ENCODE results near the gene CKMT2.

Gene CKMT2

DNA sequence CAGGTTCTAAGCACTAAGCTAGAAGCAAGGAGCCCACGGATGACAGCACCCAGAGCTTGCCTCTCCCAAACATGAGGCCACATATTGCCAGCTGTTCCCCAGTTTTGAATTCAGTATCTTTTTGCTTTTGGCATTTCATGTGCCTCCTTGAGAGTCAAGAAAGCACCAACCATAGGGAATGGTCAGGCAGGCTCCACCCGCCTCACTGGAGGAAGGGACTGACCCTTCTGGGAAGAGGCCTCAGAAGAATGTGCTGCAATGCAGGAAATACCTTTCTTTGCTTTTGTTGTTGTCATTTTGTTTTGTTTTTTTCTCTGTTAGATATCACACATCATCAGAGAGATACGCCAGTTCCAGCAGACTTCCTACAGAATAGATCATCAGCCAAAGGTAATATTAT, 13.7 kb upstream of the CKMT2 start:
- no peak for DNase-seq

DNA sequence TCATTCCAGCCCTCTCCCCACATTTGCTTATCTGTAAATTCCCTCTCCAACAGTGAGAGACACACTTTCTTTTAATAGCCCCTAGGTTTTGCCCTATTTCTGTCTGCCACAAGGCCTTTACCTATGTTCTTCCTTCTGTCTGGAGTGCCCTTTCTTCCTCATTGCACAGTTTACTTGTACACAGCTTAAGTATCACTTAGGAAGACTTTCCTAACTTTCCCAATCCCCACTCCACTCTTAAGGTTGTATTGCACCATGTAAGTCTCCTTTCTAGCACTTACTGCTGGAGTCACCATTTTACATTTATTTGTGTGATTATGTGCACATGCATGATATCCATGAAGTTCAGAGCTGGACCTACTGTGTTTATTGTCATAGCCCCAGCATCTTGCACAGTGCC, 10.8 kb upstream of the CKMT2 start:
- DNase-seq, result no peak

DNA sequence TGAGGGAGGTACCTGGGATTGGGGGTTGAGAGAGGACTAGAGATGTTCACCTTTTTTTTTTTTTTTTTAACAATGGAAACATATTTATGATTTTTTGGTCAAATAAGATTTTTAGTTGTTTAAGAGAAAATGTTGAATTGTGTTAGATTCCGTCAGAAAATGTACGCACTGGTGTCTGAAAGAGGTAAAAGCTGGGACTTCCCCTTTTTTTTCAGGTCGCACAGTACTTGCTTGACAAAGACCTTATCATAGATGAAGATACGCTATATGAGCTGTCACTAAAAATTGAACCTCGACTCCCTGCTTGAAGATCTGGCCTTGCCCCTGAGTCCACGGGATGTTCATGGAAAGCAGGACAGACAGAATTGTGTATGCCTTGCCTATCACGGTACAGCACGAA, 7.7 kb upstream of the CKMT2 start:
- DNase-seq, result no peak

DNA sequence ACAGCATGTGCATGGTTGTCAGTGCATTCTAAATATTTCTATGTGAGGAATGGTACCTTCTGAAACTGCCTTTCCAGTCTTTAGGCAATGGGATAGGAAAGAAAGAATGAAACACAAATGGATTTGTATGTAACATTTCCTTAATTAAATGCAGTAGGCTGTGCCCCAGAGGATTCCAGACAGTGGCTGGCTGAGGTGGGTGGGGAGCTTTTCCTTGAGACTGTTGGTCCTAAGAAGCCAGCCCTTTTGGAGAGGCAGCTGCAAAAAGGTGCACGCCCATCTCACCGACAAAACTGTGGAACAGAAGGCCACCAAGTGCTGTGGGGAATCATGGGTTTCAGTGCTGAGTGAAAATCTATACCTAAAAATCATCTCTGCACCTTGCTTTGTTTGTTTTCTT, 6.8 kb upstream of the CKMT2 start:
- no peak for DNase-seq

DNA sequence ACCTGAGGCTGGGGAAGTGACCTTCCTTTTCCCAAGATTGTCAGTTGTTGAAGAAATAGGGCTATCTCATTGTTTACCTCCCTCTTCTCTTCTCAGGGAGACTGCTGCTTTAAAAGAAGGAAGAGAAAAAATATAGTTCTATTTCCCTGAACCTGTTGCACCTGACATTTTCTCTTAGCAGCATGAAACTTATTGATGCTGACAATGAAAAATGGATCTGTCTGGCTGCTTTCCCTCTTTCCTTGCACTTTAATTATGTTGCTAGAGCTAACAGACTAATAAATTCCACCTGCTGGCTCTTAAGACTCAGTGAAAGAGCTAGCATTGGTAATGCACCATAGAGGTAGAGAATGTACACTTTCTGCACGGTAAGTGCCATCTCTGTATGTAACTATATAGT, 6.2 kb upstream of the CKMT2 start:
- DNase-seq, result no peak

DNA sequence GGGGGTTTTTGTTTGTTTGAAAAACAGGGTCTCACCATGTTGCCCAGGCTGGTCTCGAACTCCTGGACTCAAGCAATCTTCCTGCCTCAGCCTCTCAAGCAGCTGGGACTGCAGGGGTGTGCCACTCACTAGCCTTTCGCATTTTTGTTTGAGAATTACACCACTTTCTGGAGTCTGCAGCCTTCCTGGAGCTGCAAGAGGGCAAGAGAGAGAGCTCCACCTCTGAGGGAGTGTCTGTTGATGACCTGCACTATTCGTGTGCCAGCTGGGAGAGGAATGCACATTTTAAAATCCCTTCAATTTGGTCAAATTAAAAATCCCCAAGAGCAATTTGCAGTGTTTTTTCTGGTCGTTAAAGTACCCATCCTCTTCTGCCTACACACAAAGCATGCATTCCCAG, 5.0 kb upstream of the CKMT2 start:
- no peak for DNase-seq

DNA sequence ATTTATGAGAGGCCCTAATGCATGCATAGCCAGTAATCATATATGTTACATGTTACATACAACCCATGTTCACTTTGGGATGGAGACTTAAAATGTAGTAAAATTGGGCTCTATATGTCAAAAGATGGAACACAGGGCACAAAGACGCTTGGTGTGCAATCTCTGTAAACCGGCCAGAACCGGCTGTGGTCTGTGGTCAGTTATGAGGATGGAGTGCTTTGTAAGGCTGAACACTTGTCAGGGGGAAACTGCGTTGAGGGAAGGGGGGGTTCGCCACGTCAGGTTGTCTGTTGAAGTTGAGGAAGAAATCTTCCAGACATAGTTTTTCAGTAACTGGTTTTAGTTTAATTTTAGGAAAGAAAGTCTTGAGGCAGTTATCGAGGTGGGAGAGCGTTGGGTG, 2.7 kb upstream of the CKMT2 start:
- DNase-seq, result no peak

DNA sequence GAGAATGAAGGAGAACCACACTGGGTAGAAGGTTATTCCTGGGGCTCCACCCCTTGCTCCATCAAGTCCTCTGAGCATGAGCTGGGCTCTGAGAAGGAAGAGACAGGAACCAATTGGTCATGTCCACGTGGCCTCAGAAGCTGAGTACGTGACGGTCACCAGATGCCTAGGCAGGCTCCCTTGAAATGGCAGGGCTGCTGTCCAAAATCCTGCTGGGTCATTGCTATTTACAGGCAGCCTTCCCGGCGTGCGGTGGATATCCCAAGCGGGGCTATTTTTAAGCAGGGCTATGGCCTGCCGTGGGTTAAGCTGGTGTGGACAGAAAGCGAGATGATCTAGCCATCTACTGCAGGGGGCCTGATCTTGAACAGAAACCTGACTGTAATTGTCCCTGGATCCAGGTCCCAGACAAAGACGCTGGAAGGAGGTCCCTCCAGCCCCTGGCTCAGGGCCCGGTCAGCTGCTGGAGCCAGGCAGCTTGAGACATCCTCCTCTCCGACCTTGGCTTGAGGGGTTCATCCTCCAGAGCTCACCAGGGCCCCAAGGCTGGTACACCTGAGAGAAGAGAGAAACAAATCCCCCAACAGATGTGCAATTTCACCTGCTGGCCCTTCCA, 550 bp upstream of the CKMT2 start:
- DNase-seq, result no peak

DNA sequence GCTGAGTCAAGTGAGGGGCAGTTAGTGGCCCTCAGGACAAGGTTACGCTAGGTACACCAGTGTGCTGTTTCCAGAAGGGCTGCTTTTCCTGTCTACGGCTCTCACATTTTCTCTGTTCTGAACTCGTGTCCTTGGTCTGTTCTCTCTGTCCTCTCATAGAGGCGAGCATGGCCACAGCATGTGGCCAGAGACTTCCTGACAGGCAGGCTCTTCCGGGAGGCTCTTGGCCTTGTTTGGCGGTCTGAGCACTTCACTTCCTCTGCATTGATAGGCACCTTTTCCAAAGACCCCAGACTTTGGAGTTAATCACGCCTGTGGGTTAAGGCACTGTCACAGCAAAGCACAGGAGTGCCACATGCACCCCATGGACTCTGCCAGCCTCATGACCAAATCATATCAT, 1.2 kb downstream of the CKMT2 start:
- DNase-seq, result no peak

DNA sequence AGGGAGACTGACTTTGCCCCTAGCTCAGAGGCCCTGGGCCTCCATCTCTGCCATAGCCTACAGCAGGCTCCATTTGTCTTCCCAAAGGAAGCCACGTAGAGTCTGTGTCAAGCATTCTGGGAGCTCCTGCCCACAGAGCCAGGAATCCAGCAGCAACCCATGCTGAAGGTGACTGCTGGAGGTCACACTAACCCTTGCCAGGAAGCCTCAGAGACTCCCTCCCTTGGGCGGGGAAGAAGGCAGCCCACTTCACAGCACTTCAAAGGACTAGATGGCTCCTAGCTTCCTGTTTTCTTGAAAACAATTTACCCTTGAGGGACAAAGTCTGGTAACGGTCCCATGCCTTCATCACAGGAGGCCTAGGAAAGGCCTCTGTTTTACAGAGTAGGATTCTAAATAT, 1.7 kb downstream of the CKMT2 start:
- DNase-seq, result no peak

DNA sequence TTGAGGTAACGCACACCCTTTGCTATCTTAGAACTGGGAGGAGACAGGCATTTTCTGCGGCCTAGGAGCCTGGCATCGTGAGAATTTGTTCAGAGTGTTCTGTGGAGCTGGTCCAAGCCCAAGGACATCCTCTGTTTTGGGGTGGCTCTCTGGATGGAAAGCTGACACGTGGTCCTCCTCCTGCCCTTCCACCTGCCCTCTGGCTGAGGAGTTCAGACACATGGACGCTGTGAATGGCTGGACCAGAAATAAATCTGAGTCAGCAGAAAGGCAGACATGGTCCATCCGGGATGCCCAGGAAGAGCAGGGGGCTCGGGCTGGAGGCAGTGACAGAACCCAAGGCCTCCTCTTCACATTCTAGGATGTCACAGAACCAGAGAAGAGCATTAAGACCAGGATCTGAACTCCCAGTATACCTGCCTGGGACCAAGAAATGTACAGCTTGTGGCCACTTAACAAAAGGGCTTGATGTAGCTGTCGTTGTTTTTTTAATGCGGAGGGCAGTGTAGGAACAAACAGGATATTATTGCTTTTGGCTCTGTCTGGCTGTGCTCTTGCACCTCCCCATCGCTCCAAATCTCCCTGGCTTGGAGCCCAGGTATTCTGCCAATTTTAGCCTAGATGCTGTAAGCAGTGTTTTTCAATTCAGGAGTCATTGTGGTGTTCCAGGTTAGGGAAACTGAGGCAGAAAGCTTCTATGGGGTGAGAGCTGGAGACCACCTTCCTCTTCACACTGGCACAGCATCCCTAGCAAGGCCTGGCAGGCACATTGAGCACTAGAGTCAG, 2.4 kb downstream of the CKMT2 start:
- no peak for DNase-seq

DNA sequence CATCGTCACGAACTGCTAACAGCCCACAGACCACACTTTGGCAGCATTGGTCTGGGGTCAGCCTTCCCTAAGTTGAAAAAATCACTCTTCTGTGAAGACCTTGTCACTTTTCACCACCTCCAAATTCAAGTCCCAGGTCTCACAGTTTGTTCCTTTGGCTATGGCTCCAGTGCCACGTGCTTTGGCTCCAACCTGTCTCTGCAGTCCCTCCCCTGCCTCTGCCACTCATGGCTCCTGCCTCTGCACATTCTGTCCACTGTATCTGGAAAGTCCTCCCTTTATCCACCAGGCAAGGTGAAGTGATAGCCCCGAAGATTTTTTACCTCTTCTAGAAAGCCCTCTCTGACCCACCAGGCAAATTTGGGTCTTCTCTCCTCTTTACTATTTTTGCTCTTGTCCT, 5.3 kb downstream of the CKMT2 start:
- no peak for DNase-seq

DNA sequence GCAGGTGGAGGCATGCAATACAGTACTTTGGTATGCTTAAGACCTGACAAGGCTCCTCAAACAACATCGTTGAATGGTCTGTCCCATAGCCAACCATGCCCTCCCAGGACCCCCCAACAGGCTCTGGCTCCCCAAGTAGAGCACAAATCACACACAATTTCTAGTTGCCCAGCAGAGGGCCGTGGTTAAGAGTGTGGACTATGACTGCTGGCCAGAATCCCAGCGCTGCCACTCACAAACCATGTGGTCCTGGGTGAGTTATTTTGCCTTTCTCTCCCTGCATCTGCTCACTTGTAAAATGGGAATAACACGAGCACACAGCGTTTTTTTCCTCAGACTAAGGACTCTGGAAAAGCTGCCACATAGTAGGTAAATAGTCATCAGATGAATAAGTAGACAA, 6.5 kb downstream of the CKMT2 start:
- no peak for DNase-seq

DNA sequence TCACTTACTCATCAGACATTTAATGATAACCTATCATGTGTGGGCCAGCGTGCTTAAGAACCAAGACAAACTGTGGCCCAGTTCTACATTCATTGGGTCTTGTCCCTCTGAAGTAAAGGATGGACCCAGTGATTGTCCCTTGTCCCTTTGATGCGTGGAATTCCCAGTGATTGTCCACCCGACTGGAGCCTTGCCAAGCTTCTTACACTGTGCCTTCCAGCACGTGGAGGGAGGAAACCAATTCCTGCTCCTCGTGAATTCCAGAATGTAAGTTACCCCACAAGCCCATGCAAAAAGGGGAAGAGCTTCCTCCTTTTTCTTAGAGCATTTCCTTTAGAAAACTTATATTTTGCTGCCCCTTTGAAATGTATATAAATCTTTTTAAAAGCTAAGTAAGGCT, 7.9 kb downstream of the CKMT2 start:
- no peak for DNase-seq

DNA sequence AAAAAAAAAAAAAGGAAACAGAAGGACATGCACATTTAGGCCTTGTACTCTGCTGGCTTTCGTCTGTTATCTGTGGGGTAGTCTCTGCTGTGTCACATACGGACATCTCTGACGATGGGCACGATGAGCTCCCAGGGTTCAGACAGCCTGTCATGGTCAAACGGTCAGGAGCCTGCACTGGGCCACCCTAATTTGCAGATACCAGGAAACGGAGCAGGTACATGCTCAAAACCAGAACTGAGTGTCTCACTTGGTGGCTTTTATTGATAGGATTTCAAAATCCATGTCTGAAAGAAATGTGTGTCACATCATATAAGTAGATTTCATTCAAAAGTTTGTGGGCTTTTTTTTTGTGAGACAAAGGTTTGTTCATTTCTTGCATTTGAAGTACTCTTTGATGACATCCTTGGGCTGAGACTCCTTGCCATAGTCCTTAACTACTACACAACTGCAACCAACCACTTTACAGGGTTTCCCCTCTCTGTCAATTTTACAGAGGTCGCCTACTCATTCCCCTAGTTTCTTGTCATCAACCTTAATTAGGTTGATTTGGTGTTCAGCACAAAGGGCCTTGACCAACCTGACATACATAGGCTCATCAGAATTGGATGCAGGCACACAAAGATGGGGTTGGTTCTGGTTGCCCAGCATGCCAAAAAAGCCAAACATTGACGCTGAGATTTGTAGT, 9.0 kb downstream of the CKMT2 start:
- DNase-seq, result no peak

DNA sequence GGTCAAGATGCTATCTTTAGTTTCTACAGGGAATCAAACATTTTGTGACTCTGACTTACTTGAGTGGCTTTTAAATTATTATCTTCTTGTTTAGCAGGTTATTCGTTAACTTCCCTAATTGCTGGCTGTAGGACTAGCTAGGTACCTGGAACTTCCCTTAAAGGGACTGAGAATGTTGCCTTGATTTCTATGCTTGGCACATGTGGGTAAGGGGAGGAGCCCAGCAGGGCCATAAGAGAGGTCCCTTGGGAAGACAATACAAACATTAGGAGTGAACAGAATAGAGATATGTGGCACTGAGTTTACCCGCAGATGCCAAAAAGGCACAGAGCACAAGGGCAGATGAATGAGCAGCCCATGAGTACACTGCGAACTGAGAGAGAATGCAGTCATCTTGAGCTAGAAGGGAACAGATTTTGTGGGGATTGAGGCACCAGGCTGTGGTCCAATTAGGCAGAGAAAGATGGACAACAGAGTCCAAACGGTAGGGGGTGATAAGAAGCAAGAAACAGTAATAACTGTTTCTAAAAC, 9.8 kb downstream of the CKMT2 start:
- no peak for DNase-seq

DNA sequence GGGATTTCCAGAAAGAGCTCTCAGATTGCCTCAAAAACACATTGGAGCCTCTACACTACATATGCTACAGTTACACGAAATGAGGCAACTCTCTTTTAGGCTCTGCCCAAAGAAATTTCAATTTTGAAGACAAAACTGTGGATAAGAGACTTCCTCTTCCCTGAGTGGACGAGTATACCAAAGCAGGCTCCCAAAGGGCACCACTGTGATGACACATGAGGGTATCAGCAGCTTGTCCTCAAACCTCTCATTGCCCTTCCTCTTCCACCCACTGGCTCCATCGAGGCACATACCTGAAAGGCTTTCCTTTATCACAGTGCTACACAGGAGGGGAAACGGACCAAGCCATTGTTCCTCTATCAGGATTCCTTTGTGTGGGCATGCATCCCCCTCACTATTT, 11.3 kb downstream of the CKMT2 start:
- no peak for DNase-seq

DNA sequence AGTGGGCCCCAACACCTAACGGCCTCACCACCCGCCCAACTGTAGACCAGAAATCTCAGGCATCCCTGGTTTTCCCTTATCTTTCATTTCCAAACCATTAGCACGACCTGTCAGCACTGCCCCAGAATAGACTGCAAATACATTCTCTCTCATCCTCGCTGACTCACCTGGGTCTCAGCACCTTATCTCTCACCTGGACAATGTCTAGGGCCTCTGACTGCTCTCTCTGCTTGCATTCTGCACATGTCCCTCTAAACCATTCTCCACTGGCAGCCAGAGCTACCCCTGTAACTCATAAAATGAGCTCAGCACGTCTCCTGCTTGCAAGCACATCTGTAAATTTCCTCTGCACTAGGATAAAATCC, 12.7 kb downstream of the CKMT2 start:
- DNase-seq, result no peak

DNA sequence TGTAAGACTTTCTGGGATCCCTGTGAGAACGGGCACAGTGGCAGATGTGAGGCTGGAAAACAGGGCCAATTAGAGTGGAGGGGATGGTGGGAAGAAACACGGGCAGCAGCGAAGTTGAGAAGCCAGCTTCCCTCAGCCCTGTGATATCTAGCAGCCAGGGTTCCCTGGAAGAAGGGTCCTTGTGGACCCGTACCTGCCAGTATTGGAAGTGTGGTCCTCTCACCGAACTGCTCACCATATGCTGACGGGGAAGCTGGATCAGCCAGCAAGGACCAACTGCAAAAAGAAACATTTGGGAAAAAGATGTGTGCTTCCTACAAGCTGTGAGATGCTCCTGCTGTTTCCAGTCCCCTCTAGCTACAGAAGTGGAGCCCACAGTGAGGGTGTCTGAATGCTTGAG, 13.6 kb downstream of the CKMT2 start:
- no peak for DNase-seq

DNA sequence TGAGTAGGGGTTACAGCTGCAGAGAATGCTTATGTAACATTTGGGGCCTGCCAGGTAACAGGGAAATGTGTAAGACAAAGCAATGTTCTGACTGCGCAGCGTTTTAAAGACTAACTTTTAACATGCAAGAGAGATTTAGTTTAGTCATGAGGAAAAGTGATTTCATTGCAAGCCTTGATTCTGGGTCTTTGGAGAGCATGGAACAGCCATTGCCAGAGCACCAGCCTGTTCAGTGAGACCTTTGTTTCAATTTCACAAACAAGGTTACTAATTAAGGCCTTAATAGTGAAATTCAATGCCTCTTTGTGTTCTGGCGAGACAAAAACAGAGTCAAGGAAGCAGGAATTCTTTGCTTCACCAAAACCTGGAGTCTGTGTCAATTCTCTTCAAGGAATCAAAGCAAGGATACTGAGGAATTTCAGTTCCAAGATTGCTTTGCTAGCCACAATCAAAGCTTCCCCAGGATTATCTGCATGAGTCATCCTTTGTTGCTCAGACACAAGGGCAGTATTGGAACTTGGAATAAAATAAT, 14.4 kb downstream of the CKMT2 start:
- no peak for DNase-seq

DNA sequence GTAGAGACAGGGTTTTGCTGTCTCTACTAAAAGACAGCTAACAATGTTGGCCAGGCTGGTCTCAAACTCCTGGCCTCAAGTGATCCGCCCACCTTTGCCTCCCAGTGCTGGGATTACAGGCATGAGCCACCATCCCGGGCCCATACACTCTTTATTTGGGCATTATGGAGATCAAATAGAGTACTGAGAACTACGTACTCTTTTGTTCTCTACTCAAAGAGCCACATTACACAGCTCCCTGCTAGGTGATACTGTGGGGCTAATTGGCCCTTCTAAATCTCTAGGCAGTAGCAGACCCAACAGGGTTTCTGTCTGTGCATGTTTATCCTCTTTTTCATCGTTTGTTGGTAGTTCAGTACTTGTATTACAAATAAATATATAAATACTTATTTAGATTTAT, 16.1 kb downstream of the CKMT2 start:
- DNase-seq, result no peak

DNA sequence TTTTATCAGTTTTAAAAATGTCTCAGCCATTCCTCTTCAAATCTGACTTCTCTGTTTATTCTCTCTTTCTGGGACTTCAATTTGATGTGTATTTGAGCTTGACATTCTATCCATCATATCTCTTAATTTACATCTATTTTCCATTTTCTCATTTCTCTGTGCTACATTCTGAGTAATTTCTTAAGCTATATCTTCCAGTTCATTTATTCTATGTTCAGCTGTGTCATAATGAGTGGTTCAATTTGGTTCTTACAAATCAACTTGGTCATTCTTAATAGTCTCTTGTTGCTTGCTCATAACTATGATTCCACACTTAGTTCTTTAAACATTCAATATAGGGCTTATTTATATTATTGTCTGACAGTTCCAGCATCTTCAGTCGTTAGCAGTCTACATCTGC, 16.9 kb downstream of the CKMT2 start:
- DNase-seq, result no peak

DNA sequence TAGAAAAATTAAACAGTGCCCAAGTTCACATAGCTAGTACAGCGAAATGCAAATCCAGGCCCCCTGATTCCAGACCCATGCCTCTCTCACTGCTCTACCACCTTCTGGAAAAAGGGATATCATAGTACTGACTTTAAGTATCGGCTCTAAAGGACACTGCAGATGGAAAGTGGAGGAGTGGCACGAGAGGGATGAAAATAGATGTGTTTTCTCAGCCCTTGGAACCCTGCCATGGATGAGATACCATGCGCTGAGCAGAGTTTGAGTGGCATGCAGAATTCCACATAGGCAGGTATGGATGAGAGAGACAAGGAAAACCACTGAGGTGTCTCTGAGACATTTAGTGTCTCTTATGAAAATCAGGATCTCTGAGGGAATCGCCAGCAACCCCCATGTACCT, 18.8 kb downstream of the CKMT2 start:
- DNase-seq, result no peak

DNA sequence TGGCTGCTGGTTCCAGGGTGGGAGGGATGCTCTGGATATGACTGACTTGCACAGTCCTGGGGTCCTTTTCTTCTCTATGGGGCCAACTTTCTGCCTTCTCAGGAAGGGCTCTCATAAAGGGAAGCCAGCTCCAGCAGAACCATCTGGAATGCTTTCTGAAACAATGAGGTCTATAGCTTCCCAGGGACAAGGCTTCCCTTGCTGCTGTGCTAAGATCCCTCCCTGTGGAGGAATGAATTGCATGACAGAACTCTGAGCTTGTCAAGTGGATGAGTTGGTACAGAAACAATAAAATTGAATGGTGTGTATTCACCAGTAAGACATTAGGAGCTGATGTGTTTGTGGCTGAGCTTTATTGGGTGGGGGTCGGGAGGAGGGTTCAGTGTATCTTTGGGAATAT, 19.8 kb downstream of the CKMT2 start:
- DNase-seq, result no peak
